Thoracic aorta (tissue), 2 donors: Measurements from ENCODE around the gene SLC25A4. TPM values are rescaled to one million over a fixed set of nuclear protein-coding genes. Genes with fewer than 3 reads are reported as not detected.
"Not testable (repeated sequence)": the region's sequence is repeated elsewhere in the genome, so short reads cannot be mapped to it uniquely, and the experiment has no call there.

Experiments used
- ATAC-seq: fragments of 150-250 bp; one replicate; pipeline ENCODE4 v1.8.0; 2017; ENCODE audit warnings: low read depth; ENCODE audit not compliant: insufficient number of reproducible peaks, low FRiP score
- DNase-seq: peaks from one replicate; pipeline ENCODE4 v3.0.0-alpha.2; 2020; ENCODE audit warnings: low spot score
- H3K27ac ChIP-seq, 2 donors: fragments of 200-600 bp; sonication (generic); 1 replicate in 1 of 2; 2 replicates in 1 of 2; pipeline ENCODE4 v1.5.1; 2016; ENCODE audit warnings: mild to moderate bottlenecking in 2 of 2, moderate library complexity in 2 of 2
- H3K27me3 ChIP-seq: fragments of 200-600 bp; sonication (generic); replicated peaks from 2 replicates; pipeline ENCODE4 v1.6.0; 2016; ENCODE audit warnings: mild to moderate bottlenecking; ENCODE audit not compliant: insufficient read depth
- H3K36me3 ChIP-seq: fragments of 200-600 bp; sonication (generic); one replicate; pipeline ENCODE4 v1.5.1; 2016
- H3K4me1 ChIP-seq, 2 donors: fragments of 200-600 bp; sonication (generic); 1 replicate in 1 of 2; 2 replicates in 1 of 2; pipeline versions ENCODE4 v1.5.1 to v1.6.0; 2016; ENCODE audit warnings: low read depth in 2 of 2, mild to moderate bottlenecking in 1 of 2; ENCODE audit not compliant: control insufficient read depth in 1 of 2
- H3K4me3 ChIP-seq: fragments of 200-600 bp; sonication (generic); 2 replicates; pipeline ENCODE4 v1.5.1; 2016; ENCODE audit warnings: mild to moderate bottlenecking
- H3K9me3 ChIP-seq: fragments of 200-600 bp; sonication (generic); 2 replicates; pipeline ENCODE4 v1.5.1; 2016
- total RNA-seq, 2 donors: library from RNA; depleted of rRNA; stranded (reverse); fragments of >200 nt; gene quantifications; one replicate each; pipeline versions ENCODE4 v1.1.0 to v1.2.3, GENCODE V29; 2016
- TF ChIP-seq, protein P1 (sequence below): fragments of 200-600 bp; sonication (generic); IDR thresholded peaks from one replicate; pipeline ENCODE4 v1.5.1; 2019; ENCODE audit warnings: antibody characterized with exemption

SLC25A4 gene
- total RNA-seq, 2 donors from 2014 or later, result 78.3 to 108 TPM

DNA sequence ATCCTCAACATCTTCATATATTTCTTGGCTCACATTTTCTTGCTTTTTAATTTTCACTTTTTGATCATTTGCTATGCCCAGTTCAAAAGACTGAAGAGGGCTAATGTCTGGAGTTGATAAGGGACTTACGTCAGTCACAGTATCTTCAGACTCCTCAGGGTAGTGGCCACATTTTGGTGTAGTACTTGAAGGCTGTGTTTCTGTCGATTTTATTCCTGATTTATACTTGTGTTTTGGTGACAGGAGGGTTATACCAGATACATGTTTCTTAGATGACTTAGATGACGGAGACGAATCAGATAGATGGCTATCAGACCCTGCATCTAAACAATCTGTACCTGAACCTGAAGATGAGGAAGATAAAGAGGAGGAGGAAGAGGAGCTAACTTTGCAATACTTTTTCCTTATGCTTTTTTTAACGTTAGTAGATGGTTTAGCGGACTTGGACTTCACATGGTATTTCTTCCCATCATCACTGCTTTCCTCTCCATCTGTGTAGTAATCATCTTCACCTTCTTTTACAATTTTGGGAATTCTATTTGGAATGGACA is 47.3 kb downstream of the SLC25A4 start:
- H3K36me3 ChIP-seq, result peaks cover 6% of the 10 kb centered on the region
- DNase-seq (no peak), ATAC-seq (no peak)
- no peaks in the 10 kb centered on the region for H3K27me3 ChIP-seq
- peaks cover 5 to 6% of the 10 kb centered on the region in 2 donors for H3K4me1 ChIP-seq
- no peak overlapping the region for H3K27ac ChIP-seq
- TF ChIP-seq, protein P1, sequence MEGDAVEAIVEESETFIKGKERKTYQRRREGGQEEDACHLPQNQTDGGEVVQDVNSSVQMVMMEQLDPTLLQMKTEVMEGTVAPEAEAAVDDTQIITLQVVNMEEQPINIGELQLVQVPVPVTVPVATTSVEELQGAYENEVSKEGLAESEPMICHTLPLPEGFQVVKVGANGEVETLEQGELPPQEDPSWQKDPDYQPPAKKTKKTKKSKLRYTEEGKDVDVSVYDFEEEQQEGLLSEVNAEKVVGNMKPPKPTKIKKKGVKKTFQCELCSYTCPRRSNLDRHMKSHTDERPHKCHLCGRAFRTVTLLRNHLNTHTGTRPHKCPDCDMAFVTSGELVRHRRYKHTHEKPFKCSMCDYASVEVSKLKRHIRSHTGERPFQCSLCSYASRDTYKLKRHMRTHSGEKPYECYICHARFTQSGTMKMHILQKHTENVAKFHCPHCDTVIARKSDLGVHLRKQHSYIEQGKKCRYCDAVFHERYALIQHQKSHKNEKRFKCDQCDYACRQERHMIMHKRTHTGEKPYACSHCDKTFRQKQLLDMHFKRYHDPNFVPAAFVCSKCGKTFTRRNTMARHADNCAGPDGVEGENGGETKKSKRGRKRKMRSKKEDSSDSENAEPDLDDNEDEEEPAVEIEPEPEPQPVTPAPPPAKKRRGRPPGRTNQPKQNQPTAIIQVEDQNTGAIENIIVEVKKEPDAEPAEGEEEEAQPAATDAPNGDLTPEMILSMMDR, result no peak
- no peak overlapping the region for H3K4me3 ChIP-seq
- H3K9me3 ChIP-seq, result no peaks in the 10 kb centered on the region

DNA sequence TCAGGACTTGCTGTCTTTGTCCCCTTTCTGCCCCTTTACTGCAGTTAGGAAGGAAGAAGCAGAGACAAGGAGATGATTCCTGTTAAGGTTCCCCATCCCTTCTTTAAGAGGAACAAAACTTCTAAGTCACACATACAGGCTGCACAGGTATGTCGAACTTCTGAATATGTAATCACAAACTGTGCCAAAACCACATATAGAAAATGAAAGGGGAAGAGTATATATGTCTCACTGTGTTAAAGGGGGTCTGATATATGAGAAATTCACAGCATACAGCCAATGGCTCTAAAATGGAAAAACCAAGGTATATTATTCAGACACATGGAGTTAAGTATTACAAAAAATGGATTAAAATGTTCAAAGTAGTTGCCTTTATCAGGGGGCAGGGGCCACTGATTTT is 49.0 kb downstream of the SLC25A4 start:
- ATAC-seq, result no peak
- Histone ChIP-seq H3K27ac (no peak overlapping the region), H3K4me1 (peaks cover 4 to 5% of the 10 kb centered on the region in 2 donors), H3K9me3 (no peaks in the 10 kb centered on the region), H3K27me3 (no peaks in the 10 kb centered on the region), H3K4me3 (no peak overlapping the region), H3K36me3 (peaks cover 6% of the 10 kb centered on the region)
- DNase-seq, result no peak
- TF ChIP-seq, protein P1, result no peak

- peaks cover 8 to 17% of the 10 kb centered on the region in 2 donors for H3K4me1 ChIP-seq
- H3K9me3 ChIP-seq, result no peaks in the 10 kb centered on the region
- DNase-seq (no peak), ATAC-seq (no peak)
- H3K27ac ChIP-seq, result no peak overlapping the region
- no peak overlapping the region for H3K4me3 ChIP-seq
- peaks cover 5% of the 10 kb centered on the region for H3K36me3 ChIP-seq
- no peaks in the 10 kb centered on the region for H3K27me3 ChIP-seq
- TF ChIP-seq, protein P1, result no peak
These were observed 52.1 kb downstream of the SLC25A4 start for GRCh38 chr4:185194924-185195888.

DNA sequence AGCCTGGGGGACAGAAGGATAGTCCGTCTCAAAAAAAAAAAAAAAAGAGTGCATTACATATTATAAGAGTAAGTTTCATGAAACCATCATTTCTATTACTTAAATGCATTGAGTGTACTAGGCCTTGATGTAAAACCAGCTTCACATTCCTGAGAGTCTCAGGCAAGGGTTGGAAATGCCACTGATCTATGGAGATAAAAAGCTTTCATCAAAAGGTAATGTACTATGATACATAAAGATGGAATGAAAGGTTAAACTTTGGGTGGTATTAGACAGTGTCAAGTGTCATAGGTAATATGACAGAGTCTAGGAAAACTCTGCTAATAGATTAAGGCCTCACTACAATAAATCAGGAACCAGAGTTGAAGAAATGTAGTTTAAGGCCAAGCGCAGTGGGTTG is 53.4 kb downstream of the SLC25A4 start:
- no peak overlapping the region for H3K4me3 ChIP-seq
- no peaks in the 10 kb centered on the region for H3K27me3 ChIP-seq
- ATAC-seq, result no peak

GRCh38 chr4:185198189-185198588 is 55.1 kb downstream of the SLC25A4 start:
- H3K9me3 ChIP-seq, H3K27me3 ChIP-seq, H3K36me3 ChIP-seq, DNase-seq, ATAC-seq: not testable (repeated sequence)
- Histone ChIP-seq H3K4me1 (peaks cover 17 to 37% of the 10 kb centered on the region in 2 donors), H3K4me3 (peak overlapping the region; percentile 56), H3K27ac (peak overlapping the region; percentile 21 to 87)

More for the DNA sequence above, 53.4 kb downstream of the SLC25A4 start:
- H3K4me1 ChIP-seq, result peaks cover 8 to 19% of the 10 kb centered on the region in 2 donors
- H3K27ac ChIP-seq, result no peak overlapping the region
- H3K9me3 ChIP-seq, result no peaks in the 10 kb centered on the region
- TF ChIP-seq, protein P1, result no peak
- no peak for DNase-seq
- no peaks in the 10 kb centered on the region for H3K36me3 ChIP-seq

Other genes with a start within 250 kb of the SLC25A4 start
- not detected for gene HELT, start 124.8 kb upstream of the SLC25A4 start, total RNA-seq
- 10 to 100 TPM; 40.8 to 62.2 TPM for gene CFAP97, start 60.7 kb downstream of the SLC25A4 start, total RNA-seq
- 10 to 100 TPM; 31.3 to 38.0 TPM for gene SNX25, start 66.3 kb downstream of the SLC25A4 start, total RNA-seq